ENCODE data around the gene FRMD5.
A peak's percentile ranks its signal among the peaks of the same experiment; 100 is the strongest.

The FRMD5 gene

DNA sequence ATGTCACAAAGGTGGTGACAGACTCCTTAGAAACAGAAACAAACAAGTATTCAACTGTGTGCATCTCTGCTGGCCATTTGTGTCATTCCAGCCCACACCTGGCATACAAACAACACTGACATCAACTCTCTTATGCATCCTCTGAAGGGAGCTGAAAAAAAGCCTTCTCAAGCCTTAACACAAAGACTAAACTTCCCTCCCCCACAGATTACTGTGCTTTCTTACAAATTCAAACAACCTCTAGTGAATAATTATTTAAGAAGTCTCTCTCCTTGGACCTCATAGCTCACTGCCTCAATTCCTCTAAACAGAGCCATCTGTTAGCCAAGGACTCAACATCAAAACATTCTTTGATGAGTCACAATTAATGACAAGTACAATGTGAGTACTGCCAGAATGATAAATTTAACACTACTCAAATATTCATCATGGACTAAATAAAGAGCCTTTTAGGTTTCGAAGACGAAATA, 236.2 kb downstream of the FRMD5 start:
- DNase-seq, result no peak

DNA sequence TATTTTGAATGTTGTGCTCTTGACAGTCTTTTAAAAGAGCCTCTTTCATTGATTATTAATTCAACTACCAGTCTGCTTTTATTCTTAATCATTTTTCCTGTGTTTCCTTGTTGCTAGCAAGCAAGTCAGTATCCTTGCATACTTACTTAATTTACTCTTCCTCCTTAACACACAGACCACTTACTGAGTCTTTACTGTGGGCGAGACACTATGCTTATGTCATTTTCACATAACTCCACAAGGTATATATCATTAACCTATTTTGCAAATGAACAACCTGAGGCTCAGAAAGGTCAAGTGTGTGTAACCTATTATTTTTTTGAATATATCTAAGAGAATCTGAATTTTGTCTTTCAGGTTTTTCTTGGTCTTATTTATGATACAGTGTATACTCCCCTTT, 237.3 kb downstream of the FRMD5 start:
- no peak for DNase-seq

DNA sequence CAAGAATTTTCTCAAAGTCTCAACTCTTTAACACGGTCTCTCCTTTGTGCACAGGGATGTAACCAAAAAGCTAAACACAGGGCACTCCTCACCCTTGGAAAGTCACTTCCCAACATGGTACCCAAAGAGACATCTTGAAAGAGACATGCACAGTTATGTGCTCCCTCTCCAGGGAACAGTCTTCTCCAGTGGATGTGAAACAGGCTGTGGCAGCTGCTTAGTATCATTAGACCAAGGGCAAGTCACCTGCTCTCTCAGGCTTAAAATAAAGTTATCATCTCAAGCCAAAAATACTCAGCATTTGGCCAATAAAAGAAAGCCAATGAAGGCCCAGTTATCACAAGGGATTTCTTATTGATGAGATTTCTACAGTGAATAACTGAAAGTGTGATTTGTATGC, 239.9 kb downstream of the FRMD5 start:
- DNase-seq, result no peak

DNA sequence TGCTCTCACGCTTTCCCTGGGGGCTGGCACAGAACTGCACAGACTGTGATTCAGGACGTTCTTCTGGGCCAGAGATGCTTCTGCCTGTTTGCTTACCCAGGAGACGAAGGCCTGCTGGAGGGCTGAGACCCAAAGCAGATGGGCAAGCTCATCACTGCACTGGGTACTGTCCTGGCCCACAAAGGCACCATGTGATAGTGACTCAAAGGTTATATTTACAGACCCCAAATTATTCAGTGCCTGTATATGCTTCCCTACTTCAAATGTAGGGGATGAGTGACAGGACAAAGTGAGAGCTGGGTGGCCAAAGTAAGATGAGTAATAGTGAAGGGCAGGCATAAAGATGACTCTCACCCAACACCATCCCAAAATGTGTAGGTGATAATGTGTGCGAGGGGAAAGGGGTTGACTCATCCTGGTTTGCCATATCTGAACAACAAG, 240.9 kb downstream of the FRMD5 start:
- DNase-seq, result no peak

DNA sequence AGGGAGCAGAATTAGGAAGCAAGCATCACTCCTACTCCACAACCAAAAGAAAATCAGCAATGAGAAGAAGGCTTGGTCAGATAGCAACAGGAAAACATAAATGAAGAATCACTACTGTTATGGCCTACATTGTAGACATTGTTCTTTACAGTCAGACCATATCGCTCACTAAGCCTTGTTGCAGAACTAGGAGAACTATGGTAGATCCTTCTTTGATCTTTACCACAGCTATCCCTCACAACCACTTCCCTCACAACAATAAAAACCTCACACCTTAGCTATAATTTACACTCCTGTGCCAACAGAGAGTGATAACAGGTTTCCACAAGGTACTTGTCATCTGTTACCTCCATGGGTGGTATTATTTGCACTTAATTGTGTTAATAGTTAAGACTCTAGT, 241.7 kb downstream of the FRMD5 start:
- DNase-seq, result no peak

DNA sequence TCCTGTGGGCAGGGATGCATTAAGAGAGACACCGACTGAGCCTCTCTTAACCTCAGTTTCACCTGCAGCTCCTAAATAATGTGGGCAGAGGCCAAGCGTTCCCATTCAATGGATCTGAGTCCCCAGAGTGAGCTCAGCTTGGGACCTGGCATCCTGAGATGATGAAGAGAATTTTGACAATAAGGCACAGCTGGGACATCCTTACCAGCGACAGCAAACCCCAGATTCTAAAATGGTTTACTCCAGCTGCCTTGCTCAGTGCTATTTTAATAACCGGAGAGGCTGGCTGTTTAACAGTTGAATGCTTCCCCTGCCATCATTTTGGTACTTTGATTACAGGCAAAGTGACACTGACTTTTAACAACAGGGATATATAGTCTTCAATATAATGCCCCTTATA, 244.5 kb downstream of the FRMD5 start:
- DNase-seq, result no peak

DNA sequence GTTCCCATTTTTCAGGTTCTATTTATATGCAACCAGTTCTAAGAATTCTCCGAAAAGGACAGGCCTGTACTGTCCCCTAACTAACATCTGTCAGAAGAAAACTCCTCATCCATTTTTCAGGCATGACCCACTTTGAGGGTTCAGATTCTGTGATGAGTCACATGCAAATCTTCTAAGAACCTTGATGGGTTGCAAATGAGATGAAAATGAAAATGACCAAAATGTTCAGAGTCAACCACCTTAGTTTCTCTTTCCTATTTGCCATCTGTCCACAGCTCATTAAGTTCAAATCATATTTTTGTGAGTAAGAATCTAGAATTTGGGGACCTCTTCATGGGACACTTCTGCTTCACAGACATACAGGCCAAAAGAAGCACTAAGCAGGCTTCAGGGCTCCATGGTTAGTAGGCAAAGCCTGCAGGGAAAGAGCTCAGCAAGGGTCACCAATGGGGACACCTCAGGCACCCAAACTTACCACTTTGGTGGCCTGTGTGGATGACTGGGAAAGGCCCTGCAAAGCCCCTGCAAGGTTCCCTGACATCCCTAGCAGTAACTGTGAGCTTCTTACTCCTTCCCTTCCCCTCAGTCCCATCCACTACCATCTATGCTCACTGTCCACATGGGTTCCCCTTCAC, 246.3 kb downstream of the FRMD5 start:
- DNase-seq, result peak; percentile 3

DNA sequence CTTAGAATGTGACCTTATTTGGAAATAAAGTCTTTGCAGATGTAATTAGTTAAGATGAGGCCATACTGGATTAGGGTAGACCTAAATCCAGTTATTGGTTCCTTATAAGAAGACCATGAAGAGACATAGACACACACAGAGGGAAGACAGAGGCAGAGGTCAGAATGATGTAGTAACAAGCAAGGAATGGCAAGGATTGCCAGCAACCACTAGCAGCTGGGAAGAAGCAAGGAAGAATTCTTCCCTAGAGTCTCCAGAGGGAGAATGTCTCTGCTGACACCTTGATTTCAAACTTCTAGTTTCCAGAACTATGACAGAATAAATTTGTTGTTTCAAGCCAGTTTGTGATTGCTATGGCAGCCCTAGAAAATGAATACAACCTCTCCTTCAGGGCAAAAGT, 251.6 kb downstream of the FRMD5 start:
- DNase-seq, result no peak

DNA sequence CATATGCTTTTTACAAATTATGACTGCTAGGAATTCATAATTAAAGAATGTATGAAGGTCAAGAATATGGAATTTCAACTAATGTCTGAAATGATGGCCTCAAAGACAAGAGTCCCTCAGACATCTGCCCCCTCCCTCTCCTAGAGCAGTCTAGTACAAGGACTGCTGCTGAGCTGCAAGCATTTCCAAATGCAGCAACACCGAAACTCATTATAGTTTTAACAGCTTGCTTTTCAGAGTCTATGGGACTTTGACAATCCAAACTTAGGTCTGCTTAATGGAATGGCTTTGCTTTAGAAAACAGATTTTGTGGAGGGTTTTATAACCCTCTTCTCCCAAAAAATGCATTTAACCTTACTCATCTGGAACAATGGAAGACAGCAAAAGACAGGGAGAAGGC, 252.9 kb downstream of the FRMD5 start:
- no peak for DNase-seq

DNA sequence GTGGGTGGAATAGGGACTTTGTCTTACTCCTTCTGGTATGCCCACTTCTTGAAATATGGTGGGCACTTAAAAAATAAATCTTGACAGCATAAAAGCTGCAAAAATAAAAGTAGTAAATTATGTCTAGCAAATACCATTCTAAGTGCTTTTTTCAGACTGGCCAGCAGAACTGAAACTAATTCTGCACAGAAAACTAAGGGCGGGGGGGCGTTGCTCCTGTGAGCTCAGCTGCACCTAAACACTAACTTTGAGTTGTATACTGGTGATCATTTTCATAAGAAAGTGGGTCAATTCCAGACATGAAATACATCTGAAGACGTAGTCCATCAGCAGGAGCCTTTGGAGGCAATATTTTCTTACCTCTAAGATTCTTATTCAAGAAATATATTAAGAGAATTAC, 253.5 kb downstream of the FRMD5 start:
- no peak for DNase-seq

DNA sequence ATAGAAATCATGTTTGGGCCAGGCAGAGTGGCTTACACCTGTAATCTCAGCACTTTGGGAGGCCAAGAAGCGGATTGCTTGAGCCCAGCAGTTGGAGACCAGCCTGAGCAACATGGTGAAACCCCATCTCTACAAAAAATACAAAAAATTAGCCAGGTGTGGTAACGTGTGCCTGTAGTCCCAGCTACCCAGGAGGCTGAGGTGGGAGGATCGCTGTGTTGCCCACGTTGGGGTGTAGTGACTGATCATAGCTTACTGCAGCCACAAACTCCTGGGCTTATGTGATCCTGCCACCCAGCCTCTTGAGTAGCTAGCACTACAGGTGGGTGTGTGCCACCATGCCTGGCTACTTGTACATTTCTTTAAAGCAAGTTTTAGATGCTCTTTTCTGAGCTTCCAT, 254.0 kb downstream of the FRMD5 start:
- no peak for DNase-seq

DNA sequence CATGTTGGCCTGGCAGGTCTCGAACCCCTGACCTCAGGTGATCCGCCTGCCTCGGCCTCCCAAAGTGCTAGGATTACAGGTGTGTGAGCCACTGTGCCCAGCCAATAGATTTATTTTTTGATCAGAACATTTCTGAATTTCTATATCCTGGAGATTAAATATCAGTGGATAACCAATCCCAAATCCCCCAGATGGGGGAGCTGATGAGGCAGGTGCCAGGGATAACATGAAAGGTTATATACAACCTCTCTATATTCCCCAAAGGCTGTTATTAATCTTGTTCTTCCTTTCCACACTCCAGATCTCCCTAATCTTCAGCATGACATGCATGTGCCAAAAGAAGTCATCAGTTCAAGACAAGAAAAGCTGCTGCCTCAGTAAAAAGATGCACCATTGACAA, 256.0 kb downstream of the FRMD5 start:
- no peak for DNase-seq

DNA sequence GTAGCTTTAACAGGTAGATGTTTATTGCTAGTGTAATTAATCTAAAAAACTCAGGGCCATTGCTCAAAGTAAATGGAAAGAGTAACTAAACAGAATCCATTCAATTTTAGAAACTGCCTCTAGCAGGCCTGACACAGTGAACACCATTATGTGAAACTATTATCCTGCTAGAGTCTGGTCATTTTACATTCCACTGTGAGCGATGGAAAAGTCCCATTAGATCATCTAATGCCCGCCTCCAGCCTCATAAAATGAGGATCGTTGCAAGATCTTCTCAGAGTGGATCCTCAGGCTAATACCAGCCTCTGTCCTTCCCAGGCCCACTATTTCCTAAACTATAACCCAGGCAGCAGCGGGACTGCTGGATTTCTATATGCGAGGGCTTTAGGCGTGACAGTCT, 260.6 kb downstream of the FRMD5 start:
- DNase-seq, result peak; percentile 6

DNA sequence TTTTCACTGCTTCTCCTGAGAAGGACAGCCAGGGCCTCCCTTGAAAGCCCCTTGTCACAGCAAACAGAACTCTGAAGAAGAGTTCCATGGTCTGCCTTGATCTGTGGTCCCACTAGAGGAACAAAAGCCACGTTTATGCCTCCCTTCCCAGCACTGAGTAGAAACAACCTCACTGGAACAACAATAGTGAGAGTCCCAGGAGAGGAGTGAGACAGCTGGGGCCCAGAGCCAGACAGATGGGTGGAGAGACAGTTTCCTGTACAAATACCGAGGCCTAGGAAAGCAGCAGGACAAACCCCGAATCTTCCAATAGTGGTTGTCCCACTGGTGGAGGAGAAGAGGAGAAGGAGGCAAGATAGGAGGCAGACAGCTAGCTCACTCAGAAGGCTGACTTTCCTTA, 262.2 kb downstream of the FRMD5 start:
- DNase-seq, result no peak

DNA sequence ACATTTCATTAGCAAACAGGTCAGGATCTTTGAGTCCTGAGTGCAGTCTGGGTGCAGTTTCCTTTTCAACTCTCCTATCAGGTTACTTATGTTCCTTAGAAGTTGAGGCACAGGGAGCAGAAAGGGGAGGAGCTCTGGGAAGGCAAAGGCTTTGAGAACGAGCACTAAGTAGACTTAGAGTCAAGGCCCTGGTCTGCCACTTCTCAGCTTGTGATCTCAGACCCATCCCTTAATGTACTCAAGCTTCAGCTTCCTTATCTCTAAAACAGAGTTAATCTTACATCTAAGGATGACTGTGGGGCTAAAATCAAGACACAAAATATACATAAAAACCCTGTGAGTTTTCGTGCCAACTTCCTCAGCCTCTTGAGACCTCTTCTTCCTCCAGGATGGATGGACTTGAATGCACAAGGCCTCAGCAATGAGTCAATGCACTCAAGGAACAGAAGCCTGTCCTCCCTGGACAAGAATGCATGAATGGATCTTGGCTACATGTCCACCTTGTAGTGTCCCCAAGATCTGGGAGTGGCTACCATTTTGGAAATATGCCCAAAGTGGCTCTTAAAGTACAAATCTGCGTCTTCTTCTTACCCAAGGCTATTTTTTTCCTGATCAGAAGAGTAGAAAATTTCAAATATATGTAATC, 263.2 kb downstream of the FRMD5 start:
- DNase-seq, result no peak

DNA sequence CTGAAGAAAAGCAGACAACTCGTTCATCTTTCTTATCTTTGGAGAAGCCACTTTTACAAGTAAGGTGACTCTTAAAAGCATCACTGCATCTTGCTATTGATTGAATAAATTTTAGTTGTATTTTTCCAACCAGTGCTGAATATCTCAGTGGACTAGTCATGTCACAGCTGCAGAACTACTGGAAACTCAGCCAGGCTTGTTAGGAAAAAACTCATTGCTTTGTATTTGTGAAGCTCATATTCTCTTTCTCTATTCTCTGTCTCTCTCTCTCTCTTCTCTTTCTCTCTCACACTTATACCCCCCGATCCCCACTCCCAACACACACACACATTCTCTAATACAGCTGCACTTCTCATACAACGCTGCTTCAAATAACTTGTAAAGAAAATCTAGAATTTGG, 264.0 kb downstream of the FRMD5 start:
- no peak for DNase-seq

DNA sequence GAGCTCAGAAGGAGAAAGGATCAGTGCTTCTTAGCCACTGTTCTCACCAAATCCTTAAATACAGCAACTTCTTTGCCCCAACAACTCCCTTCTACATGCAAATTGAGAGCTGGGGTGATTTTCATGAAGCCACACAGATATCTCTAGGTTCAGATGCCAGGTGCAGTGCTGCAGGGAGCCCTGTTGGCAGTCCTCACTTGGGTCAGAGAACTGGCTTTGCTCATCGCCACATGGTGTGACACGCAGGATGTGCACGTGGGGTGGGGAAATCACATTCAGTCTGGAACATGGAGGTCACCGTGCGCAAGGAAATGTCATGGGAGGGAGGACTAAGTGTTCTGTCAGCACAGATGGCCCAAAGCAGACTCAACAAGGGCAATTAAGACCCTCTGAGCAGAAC, 264.5 kb downstream of the FRMD5 start:
- DNase-seq, result no peak

DNA sequence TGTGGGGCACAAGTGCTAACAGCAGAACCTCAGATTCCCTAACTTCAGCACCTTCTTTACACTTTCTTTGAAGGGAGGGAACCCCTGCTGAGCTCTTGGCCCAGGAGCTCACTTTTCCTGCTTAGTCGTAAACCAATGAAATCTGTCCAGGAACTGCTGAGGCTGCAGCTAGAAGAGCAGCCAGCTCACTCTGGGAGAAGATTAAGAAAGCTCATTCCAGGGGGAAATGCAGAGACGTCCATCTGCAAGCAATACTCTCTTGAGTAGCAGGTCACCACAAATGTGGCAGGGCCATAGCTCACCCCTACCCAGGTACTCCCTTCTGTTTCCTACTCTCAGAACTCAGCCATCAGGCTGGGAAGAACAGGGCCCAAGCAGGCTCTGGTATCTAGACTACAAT, 265.0 kb downstream of the FRMD5 start:
- no peak for DNase-seq

DNA sequence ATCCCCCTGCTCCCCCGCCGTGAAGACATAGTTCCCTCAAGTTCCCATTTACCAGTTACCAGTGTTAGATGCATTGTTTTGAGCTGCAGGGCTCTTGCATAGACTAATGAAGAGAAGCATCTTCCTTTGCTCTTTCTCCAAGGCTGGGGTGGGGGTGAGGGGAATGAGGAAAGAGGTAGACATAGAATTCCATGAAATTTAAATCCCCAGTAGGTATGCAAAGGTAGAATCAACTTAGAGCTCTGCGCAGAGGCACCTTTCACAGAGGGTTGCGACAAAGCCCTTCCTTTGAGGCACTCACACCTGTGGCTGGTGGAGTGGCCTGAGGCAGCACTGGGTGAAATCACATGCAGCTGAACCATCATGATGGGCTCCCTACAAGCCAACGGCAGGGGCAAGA, 266.9 kb downstream of the FRMD5 start:
- DNase-seq, result no peak

DNA sequence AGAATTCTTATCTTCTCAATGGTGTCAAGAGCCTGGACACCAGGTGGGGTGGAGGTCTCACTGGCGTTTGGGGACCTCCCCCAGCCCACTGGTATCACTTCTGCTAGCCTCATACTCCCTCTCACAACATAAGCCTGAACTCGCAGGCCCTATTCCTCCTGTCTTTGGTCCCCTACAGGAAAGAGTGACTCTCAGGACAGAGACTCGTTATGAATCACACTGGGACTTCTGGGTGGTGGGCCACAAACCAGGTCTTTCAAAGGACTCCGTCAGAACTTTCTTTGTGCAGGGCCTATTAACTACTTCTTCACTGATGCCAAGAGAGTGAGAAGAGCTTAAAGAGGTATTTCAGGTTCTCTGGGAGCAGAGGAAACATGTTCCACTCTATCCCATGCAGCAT, 267.9 kb downstream of the FRMD5 start:
- DNase-seq, result no peak

DNA sequence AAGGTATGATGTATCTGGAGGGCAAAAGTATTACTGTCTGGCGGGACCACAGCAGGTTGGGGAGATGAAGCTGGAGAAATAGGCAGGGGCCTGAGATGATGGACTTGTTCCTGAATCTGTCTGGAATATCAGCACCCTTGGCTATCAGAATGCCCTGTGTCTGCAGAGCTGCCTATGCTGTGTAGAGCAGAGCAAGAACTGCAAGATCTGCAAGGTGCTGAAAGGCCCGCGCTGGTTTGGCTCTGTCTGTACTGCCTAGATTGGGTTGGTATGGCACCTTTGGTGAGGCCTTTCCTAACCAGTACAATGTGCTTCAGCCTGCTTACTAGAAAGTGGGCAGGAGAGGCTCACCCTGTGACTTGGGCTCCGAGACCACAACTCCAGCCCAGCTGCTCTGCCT, 271.5 kb downstream of the FRMD5 start:
- no peak for DNase-seq

DNA sequence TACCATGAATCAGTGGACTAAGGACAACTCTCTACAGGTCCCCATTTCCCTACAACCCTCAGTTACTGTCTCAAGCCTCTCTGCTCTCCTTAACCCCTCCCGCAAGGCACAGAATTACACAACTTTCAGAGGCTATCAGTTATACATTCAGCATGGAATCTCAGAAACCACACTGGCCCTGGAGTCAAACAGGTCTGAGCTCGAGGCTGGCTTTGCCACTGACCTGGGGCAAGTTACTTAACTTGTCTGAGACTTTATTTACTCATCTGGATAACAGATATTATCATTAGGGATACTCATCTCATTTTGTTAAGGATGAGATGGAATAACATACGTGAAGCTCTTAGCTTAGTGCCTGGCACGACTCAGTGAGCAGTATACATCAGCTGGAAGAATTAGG, 273.1 kb downstream of the FRMD5 start:
- no peak for DNase-seq

DNA sequence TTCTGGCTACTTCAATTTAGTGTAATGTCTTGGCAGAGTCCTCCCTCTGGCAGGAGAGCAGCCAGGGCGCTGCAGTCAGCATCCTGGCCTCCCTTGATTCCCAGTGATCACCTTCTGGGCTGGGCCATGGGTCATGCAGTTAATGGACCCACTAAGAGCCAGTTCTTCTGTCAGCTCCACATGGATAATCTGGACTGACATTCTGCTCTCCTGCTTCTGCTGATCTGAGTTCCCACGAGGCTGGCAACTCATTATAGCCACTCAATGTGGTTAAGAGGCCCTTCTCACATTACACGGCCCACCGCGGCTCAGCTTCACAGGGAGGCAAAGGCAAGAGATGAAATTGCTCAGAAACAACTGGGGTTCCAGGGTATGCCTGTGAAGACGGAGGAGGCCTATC, 274.3 kb downstream of the FRMD5 start:
- no peak for DNase-seq

DNA sequence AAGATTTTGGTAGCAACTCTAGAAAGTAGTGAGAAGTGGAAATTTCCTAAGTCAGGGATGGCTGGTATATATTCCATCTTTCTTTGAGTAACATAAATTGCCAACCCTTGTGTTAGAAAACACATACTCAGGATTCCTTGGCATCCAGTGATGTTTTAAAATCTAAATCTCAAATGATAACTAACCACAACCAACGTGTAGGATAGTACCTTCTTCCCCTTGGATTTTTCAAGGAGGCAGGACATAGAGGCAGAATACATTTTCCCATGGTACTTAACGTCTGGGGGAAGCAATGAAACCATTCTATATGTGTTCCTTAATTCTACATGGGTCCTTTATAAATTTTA, 274.8 kb downstream of the FRMD5 start:
- no peak for DNase-seq

DNA sequence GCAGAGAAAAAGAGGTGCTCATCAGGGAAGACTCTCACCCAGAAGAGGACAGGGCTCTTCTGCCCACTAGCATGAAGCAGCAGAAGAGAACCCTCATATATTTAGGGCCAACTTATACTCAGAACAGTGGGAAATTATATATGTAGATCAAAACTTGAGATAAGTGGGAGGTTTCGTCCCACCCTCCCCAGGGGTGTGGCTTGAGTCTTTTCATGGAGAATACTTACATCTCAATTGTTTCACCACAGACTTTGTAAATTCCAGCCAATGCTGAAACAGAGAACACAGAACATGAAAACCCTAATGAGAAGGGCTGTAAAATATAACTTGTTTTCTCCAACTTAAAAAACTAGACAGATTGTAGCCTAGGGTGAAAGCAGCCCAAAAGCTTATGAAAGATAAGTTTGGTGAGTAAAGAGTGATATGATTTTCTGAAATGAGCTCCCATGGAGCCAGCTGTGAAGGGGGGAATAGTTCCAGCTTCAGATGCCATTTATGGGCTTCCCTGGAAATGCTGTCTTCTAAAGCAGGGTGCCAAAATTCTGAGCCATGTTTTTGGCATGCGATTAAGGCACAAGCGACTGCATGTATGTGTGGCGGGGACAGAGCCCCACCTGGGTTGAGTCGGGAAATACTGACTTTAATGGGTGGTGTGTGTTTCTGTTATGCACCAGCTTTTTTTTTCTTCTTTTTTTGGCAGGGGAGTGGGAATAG, 275.4 kb downstream of the FRMD5 start:
- DNase-seq, result no peak

All from suppressor macrophage treated with lipopolysaccharide for 4 hours (primary cell).